Prostate gland (tissue), 2 donors: ENCODE results near the gene TMEM30A. TPM values are rescaled to one million over a fixed set of nuclear protein-coding genes. Genes with fewer than 3 reads are reported as not detected.

Experiments used
- DNase-seq: peaks from one replicate; pipeline ENCODE4 v3.0.0-alpha.2; 2019; ENCODE audit warnings: low spot score
- H3K27ac ChIP-seq, 2 donors: fragments of 200-600 bp; sonication (generic); 2 replicates each; pipeline ENCODE4 v1.5.1; 2017 to 2019
- H3K27me3 ChIP-seq: fragments of 200-600 bp; sonication (generic); replicated peaks from 2 replicates; pipeline ENCODE4 v1.5.1; 2019; ENCODE audit not compliant: insufficient read depth
- H3K36me3 ChIP-seq, 2 donors: fragments of 200-600 bp; sonication (generic); 1 replicate in 1 of 2; 2 replicates in 1 of 2; pipeline versions ENCODE4 v1.5.1 to v1.8.1; 2017 to 2019
- H3K4me1 ChIP-seq: fragments of 200-600 bp; sonication (generic); replicated peaks from 2 replicates; pipeline ENCODE4 v1.5.1; 2019
- H3K4me3 ChIP-seq, 2 donors: fragments of 200-600 bp; sonication (generic); 2 replicates each; pipeline ENCODE4 v1.5.1; 2017 to 2019
- H3K9me3 ChIP-seq: fragments of 200-600 bp; sonication (generic); 2 replicates; pipeline ENCODE4 v1.5.1; 2017
- CTCF ChIP-seq, 4 experiments: fragments of 200-600 bp in 2 of 4; fragments of 450-650 bp in 2 of 4; sonication (generic) in 2 of 4; IDR thresholded peaks; 1 replicate in 3 of 4; 2 replicates in 1 of 4; pipeline ENCODE4 v1.5.1; 2016 to 2019; ENCODE audit warnings: antibody characterized with exemption in 4 of 4, mild to moderate bottlenecking in 2 of 4, moderate library complexity in 2 of 4
- POLR2A ChIP-seq: fragments of 450-650 bp; IDR thresholded peaks from one replicate; pipeline ENCODE4 v1.6.1; 2016; ENCODE audit warnings: antibody characterized with exemption, mild to moderate bottlenecking
- POLR2AphosphoS5 ChIP-seq: sonication (generic); formaldehyde crosslinking; IDR thresholded peaks from one replicate; pipeline ENCODE4 v1.6.1; 2017; ENCODE audit warnings: antibody characterized with exemption
- WGBS: methylation state at CpG from one replicate; pipeline ENCODE4 v1.1.5; 2018; 5-methylcytosine and 5-hydroxymethylcytosine counted together
- intact Hi-C: fragments of 100-400 bp; cut with DNase I; formaldehyde crosslinking; loops from one replicate; pipeline ENCODE4 v1.14.2; 2022
- total RNA-seq, 2 donors: library from RNA; depleted of rRNA; stranded (reverse); fragments of >200 nt; gene quantifications; one replicate each; pipeline ENCODE4 v1.1.0, GENCODE V29; 2016

Gene TMEM30A
- total RNA-seq, 2 donors from 2014 or later = 60.5 to 82.3 TPM

- DNase-seq = no peak
- 82% methylated on average over 2 of the region's 2 CpGs for WGBS
- Histone ChIP-seq H3K9me3 (no peaks in the 10 kb centered on the region), H3K27me3 (no peaks in the 10 kb centered on the region), H3K4me3 (no peak overlapping the region), H3K36me3 (no peaks in the 10 kb centered on the region), H3K27ac (no peak overlapping the region), H3K4me1 (no peaks in the 10 kb centered on the region)
- intact Hi-C loops = no loop called here
- TF ChIP-seq POLR2A = no peak
- no peak for TF ChIP-seq CTCF (IDR thresholded peaks at IDR 0.05)
- no peak for TF ChIP-seq POLR2AphosphoS5
Observed at GRCh38 chr6:75326557-75327258, 42.1 kb upstream of the TMEM30A start.

GRCh38 chr6:75318900-75319299, 34.3 kb upstream of the TMEM30A start:
- Histone ChIP-seq H3K36me3 (no peaks in the 10 kb centered on the region), H3K27me3 (no peaks in the 10 kb centered on the region), H3K27ac (no peak overlapping the region), H3K4me3 (no peak overlapping the region), H3K4me1 (no peaks in the 10 kb centered on the region), H3K9me3 (no peaks in the 10 kb centered on the region)
- DNase-seq = no peak
- WGBS = 63% methylated on average over 2 of the region's 2 CpGs
- intact Hi-C loops = no loop called here
- no peak for TF ChIP-seq POLR2AphosphoS5
- TF ChIP-seq CTCF (IDR thresholded peaks at IDR 0.05) = no peak
- TF ChIP-seq POLR2A = no peak

GRCh38 chr6:75317503-75318206, 33.1 kb upstream of the TMEM30A start:
- TF ChIP-seq POLR2A = no peak
- TF ChIP-seq POLR2AphosphoS5 = no peak
- TF ChIP-seq CTCF (IDR thresholded peaks at IDR 0.05) = no peak
- intact Hi-C loops = no loop called here
- Histone ChIP-seq H3K27ac (no peak overlapping the region), H3K36me3 (no peaks in the 10 kb centered on the region), H3K4me1 (no peaks in the 10 kb centered on the region), H3K27me3 (no peaks in the 10 kb centered on the region), H3K9me3 (no peaks in the 10 kb centered on the region), H3K4me3 (no peak overlapping the region)
- WGBS = 56% methylated on average over 4 of the region's 4 CpGs
- no peak for DNase-seq

- H3K4me1 ChIP-seq = no peaks in the 10 kb centered on the region
- TF ChIP-seq POLR2AphosphoS5 = no peak
- TF ChIP-seq POLR2A = no peak
- no peak for TF ChIP-seq CTCF (IDR thresholded peaks at IDR 0.05)
- no peak for DNase-seq
- H3K36me3 ChIP-seq = no peaks in the 10 kb centered on the region
- intact Hi-C loops = no loop called here
- no peak overlapping the region for H3K4me3 ChIP-seq
- no peaks in the 10 kb centered on the region for H3K27me3 ChIP-seq
- no peak overlapping the region for H3K27ac ChIP-seq
- H3K9me3 ChIP-seq = no peaks in the 10 kb centered on the region
Observed at GRCh38 chr6:75315978-75316377, 31.4 kb upstream of the TMEM30A start.
